ENCODE measurements around the gene CHP2. TPM values are rescaled to one million over a fixed set of nuclear protein-coding genes. Genes with fewer than 3 reads are reported as not detected.
"Not testable (repeated sequence)": the region's sequence is repeated elsewhere in the genome, so short reads cannot be mapped to it uniquely, and the experiment has no call there.

CHP2 gene
- total RNA-seq, 2 experiments from 2014 or later = not detected

- CTCF ChIA-PET = interaction anchor here (0.8 to 0.9 kb wide), 2 partner anchors 13 to 131 kb away, joined by 3 read pairs; no protein-coding TSS in a partner anchor
- no peak for DNase-seq
- peaks cover 5% of the 10 kb centered on the region for H3K4me1 Mint-ChIP-seq
- peaks cover 2% of the 10 kb centered on the region for H3K9me3 Mint-ChIP-seq
- H3K36me3 Mint-ChIP-seq (ENCODE audit: low read depth) = no peaks in the 10 kb centered on the region
- POLR2A ChIA-PET = no interaction called here
- H3K27me3 Mint-ChIP-seq = peaks cover 12% of the 10 kb centered on the region
- no peak overlapping the region for H3K4me3 Mint-ChIP-seq
- no peak overlapping the region for H3K27ac Mint-ChIP-seq
Measured at GRCh38 chr16:23728112-23728477, 26.7 kb upstream of the CHP2 start.

- DNase-seq = no peak
- ChIA-PET POLR2A (no interaction called here), CTCF (interaction anchor here (1.0 kb wide), 1 partner anchor 22 kb away, joined by 3 read pairs; no protein-coding TSS in a partner anchor)
- no peak overlapping the region for H3K4me3 Mint-ChIP-seq
- no peaks in the 10 kb centered on the region for H3K36me3 Mint-ChIP-seq (ENCODE audit: low read depth)
- H3K9me3 Mint-ChIP-seq = no peaks in the 10 kb centered on the region
- H3K27ac Mint-ChIP-seq = no peak overlapping the region
- H3K27me3 Mint-ChIP-seq = peaks cover 10% of the 10 kb centered on the region
- peaks cover 5% of the 10 kb centered on the region for H3K4me1 Mint-ChIP-seq
Measured at GRCh38 chr16:23729503-23730424, 25.1 kb upstream of the CHP2 start.

- CTCF ChIA-PET = interaction anchor here (0.7 kb wide), 1 partner anchor 770 kb away, joined by 3 read pairs; no protein-coding TSS in a partner anchor
- Mint-ChIP-seq H3K36me3 (ENCODE audit: low read depth) (no peaks in the 10 kb centered on the region), H3K27ac (no peak overlapping the region), H3K4me3 (no peak overlapping the region), H3K4me1 (peaks cover 6% of the 10 kb centered on the region), H3K27me3 (peaks cover 23% of the 10 kb centered on the region), H3K9me3 (no peaks in the 10 kb centered on the region)
- POLR2A ChIA-PET = no interaction called here
- no peak for DNase-seq
Measured at GRCh38 chr16:23734176-23734893, 20.5 kb upstream of the CHP2 start.

- H3K4me1 Mint-ChIP-seq; H3K36me3 Mint-ChIP-seq (ENCODE audit: low read depth); CTCF ChIA-PET; DNase-seq; POLR2A ChIA-PET; H3K4me3 Mint-ChIP-seq; H3K27ac Mint-ChIP-seq; H3K9me3 Mint-ChIP-seq: not testable (repeated sequence)
- H3K27me3 Mint-ChIP-seq = peaks cover 23% of the 10 kb centered on the region
Measured at GRCh38 chr16:23737423-23738028, 17.3 kb upstream of the CHP2 start.

- H3K4me3 Mint-ChIP-seq = no peak overlapping the region
- no peak overlapping the region for H3K27ac Mint-ChIP-seq
- no peak for DNase-seq
- ChIA-PET POLR2A (no interaction called here), CTCF (interaction anchor here (0.7 kb wide), 1 partner anchor 575 kb away, joined by 4 read pairs; no protein-coding TSS in a partner anchor)
- H3K36me3 Mint-ChIP-seq (ENCODE audit: low read depth) = no peaks in the 10 kb centered on the region
- peaks cover 28% of the 10 kb centered on the region for H3K27me3 Mint-ChIP-seq
- H3K4me1 Mint-ChIP-seq = peaks cover 4% of the 10 kb centered on the region
- H3K9me3 Mint-ChIP-seq = no peaks in the 10 kb centered on the region
Measured at GRCh38 chr16:23739516-23739915, 15.3 kb upstream of the CHP2 start.

- no peak overlapping the region for H3K4me3 Mint-ChIP-seq
- no peak overlapping the region for H3K27ac Mint-ChIP-seq
- no peaks in the 10 kb centered on the region for H3K9me3 Mint-ChIP-seq
- H3K4me1 Mint-ChIP-seq = no peaks in the 10 kb centered on the region
- peaks cover 39% of the 10 kb centered on the region for H3K27me3 Mint-ChIP-seq
- ChIA-PET POLR2A (no interaction called here), CTCF (interaction anchor here (0.8 kb wide), 1 partner anchor 9 kb away, joined by 3 read pairs; no protein-coding TSS in a partner anchor)
- no peaks in the 10 kb centered on the region for H3K36me3 Mint-ChIP-seq (ENCODE audit: low read depth)
- DNase-seq = no peak
Measured at GRCh38 chr16:23741675-23742303, 13.0 kb upstream of the CHP2 start.

- Mint-ChIP-seq H3K4me3 (no peak overlapping the region), H3K27ac (no peak overlapping the region), H3K9me3 (no peaks in the 10 kb centered on the region), H3K4me1 (no peaks in the 10 kb centered on the region), H3K36me3 (ENCODE audit: low read depth) (no peaks in the 10 kb centered on the region), H3K27me3 (peaks cover 42% of the 10 kb centered on the region)
- ChIA-PET CTCF (interaction anchor here (0.8 kb wide), 1 partner anchor 10 kb away, joined by 3 read pairs; no protein-coding TSS in a partner anchor), POLR2A (no interaction called here)
- DNase-seq = no peak
Measured at GRCh38 chr16:23742766-23743165, 12.1 kb upstream of the CHP2 start.

GRCh38 chr16:23745263-23745662, 9.6 kb upstream of the CHP2 start:
- no peak overlapping the region for H3K4me3 Mint-ChIP-seq
- POLR2A ChIA-PET = no interaction called here

GRCh38 chr16:23748630-23749029, 6.2 kb upstream of the CHP2 start:
- Mint-ChIP-seq H3K27ac (no peak overlapping the region), H3K4me3 (no peak overlapping the region), H3K4me1 (no peaks in the 10 kb centered on the region), H3K27me3 (peaks cover 29% of the 10 kb centered on the region), H3K9me3 (no peaks in the 10 kb centered on the region), H3K36me3 (ENCODE audit: low read depth) (no peaks in the 10 kb centered on the region)
- CTCF ChIA-PET = interaction anchor here (0.7 kb wide), 1 partner anchor 574 kb away, joined by 3 read pairs; no protein-coding TSS in a partner anchor
- no peak for DNase-seq
- POLR2A ChIA-PET = no interaction called here

More at GRCh38 chr16:23745263-23745662, 9.6 kb upstream of the CHP2 start:
- H3K27me3 Mint-ChIP-seq = peaks cover 32% of the 10 kb centered on the region
- no peaks in the 10 kb centered on the region for H3K4me1 Mint-ChIP-seq
- H3K27ac Mint-ChIP-seq = no peak overlapping the region
- no peaks in the 10 kb centered on the region for H3K9me3 Mint-ChIP-seq
- H3K36me3 Mint-ChIP-seq (ENCODE audit: low read depth) = no peaks in the 10 kb centered on the region
- no peak for DNase-seq
- CTCF ChIA-PET = interaction anchor here (1.3 kb wide), 1 partner anchor 9 kb away, joined by 3 read pairs; the partner anchor contains the start of gene CHP2

GRCh38 chr16:23751053-23751452, 3.8 kb upstream of the CHP2 start:
- H3K9me3 Mint-ChIP-seq; DNase-seq; H3K36me3 Mint-ChIP-seq (ENCODE audit: low read depth); H3K4me3 Mint-ChIP-seq; POLR2A ChIA-PET; H3K4me1 Mint-ChIP-seq; H3K27ac Mint-ChIP-seq; CTCF ChIA-PET: not testable (repeated sequence)
- peaks cover 37% of the 10 kb centered on the region for H3K27me3 Mint-ChIP-seq

- Mint-ChIP-seq H3K27ac (no peak overlapping the region), H3K4me3 (no peak overlapping the region), H3K4me1 (no peaks in the 10 kb centered on the region), H3K27me3 (peaks cover 50% of the 10 kb centered on the region), H3K36me3 (ENCODE audit: low read depth) (no peaks in the 10 kb centered on the region), H3K9me3 (no peaks in the 10 kb centered on the region)
- ChIA-PET CTCF (interaction anchor here (1.6 kb wide), 1 partner anchor 8 kb away, joined by 3 read pairs; no protein-coding TSS in a partner anchor), POLR2A (no interaction called here)
- DNase-seq = no peak
Measured at GRCh38 chr16:23753908-23754593, 775 bp upstream of the CHP2 start.

- POLR2A ChIA-PET = no interaction called here
- CTCF ChIA-PET = no interaction called here
- no peak overlapping the region for H3K27ac Mint-ChIP-seq
- no peaks in the 10 kb centered on the region for H3K36me3 Mint-ChIP-seq (ENCODE audit: low read depth)
- peaks cover 52% of the 10 kb centered on the region for H3K27me3 Mint-ChIP-seq
- no peaks in the 10 kb centered on the region for H3K9me3 Mint-ChIP-seq
- no peak overlapping the region for H3K4me3 Mint-ChIP-seq
- DNase-seq = no peak
- H3K4me1 Mint-ChIP-seq = no peaks in the 10 kb centered on the region
Measured at GRCh38 chr16:23755484-23755809, 621 bp downstream of the CHP2 start.

All from activated CD4-positive, alpha-beta memory T cell treated with anti-CD3 and anti-CD28 coated beads, Interleukin-2, amount 10 ng/mL, durations not matched to agents 7 days and 5 days (primary cell).